Uterus (tissue), 2 donors: ENCODE measurements around the gene LDLRAD4.

Experiments
- CTCF ChIP-seq, 4 experiments: fragments of 200-600 bp in 2 of 4; fragments of 450-650 bp in 2 of 4; sonication (generic) in 2 of 4; IDR thresholded peaks; one replicate each; pipeline ENCODE4 v1.5.1; 2016 to 2019; ENCODE audit warnings: antibody characterized with exemption in 4 of 4, mild to moderate bottlenecking in 2 of 4, moderate library complexity in 1 of 4
- POLR2A ChIP-seq, 2 donors: fragments of 450-650 bp; IDR thresholded peaks; one replicate each; pipeline ENCODE4 v1.6.1; 2016; ENCODE audit warnings: antibody characterized with exemption in 2 of 2, mild to moderate bottlenecking in 1 of 2, moderate library complexity in 1 of 2

GRCh38 chr18:13501543-13501887, 283.0 kb downstream of the LDLRAD4 start:
- TF ChIP-seq CTCF (IDR thresholded peaks at IDR 0.05), result no peak
- TF ChIP-seq POLR2A (IDR thresholded peaks at IDR 0.05), result no peak
